Body of pancreas (tissue), 4 donors: Measurements from ENCODE around the gene NPR3.

Experiments
- CTCF ChIP-seq, 7 experiments: fragments of 450-650 bp in 4 of 7; fragments of 200-600 bp in 3 of 7; sonication (generic) in 3 of 7; IDR thresholded peaks; one replicate each; pipeline ENCODE4 v1.5.1; 2016 to 2019; ENCODE audit warnings: antibody characterized with exemption in 7 of 7
- POLR2A ChIP-seq, 3 donors: fragments of 450-650 bp; IDR thresholded peaks; one replicate each; pipeline ENCODE4 v1.6.1; 2016; ENCODE audit warnings: antibody characterized with exemption in 3 of 3, mild to moderate bottlenecking in 2 of 3

- TF ChIP-seq CTCF (IDR thresholded peaks at IDR 0.05) (no peak), POLR2A (IDR thresholded peaks at IDR 0.05) (no peak)
Observed at GRCh38 chr5:32720300-32720699, 9.2 kb downstream of the NPR3 start.
